RWPE1 (cell line): ENCODE results near the gene PRND.
"Not testable (repeated sequence)": the region's sequence is repeated elsewhere in the genome, so short reads cannot be mapped to it uniquely, and the experiment has no call there.

Experiments
- CTCF ChIA-PET: fragments of 350-600 bp; sonication (Branson Sonifier 250); formaldehyde crosslinking; extraction: SDS; loops from one replicate; lab custom pipeline; 2021; lab: Yijun Ruan, JAX
- POLR2A ChIA-PET: fragments of 400-600 bp; formaldehyde crosslinking; extraction: SDS; loops from one replicate; lab custom pipeline; 2020; ENCODE audit warnings: antibody characterized with exemption; ENCODE audit not compliant: low non-redundant PET; lab: Yijun Ruan, JAX
- DNase-seq: peaks from one replicate; pipeline ENCODE4 v3.0.0; 2012; ENCODE audit warnings: low spot score
- H3K27ac ChIP-seq: fragments of 450-650 bp; 2 replicates; pipeline ENCODE4 v1.5.1; 2017
- CTCF ChIP-seq: fragments of 450-650 bp; conservative IDR thresholded peaks from 2 replicates; pipeline ENCODE4 v1.5.1; 2017; ENCODE audit warnings: low read depth, mild to moderate bottlenecking

PRND gene

DNA sequence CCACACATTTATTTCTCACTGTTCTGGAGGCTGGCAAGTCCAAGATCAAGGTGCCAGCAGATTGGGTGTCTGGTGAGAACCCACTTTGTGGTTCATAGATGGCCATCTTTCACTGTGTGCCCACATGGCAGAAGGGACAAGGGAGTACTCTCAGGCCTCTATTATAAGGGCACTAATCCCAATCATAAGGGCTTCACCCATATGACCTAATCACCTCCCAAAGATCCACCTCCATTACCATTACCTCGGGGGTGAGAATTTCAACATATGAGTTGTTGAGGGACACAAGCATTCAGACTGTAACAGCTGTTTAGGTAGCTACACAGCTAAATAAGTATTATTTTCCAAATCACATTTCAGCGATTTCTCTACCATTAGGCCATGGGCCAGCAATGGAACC, 2.5 kb upstream of the PRND start:
- ChIA-PET POLR2A (no interaction called here), CTCF (interaction anchor here (2.0 kb wide), 1 partner anchor 106 kb away, joined by 13 read pairs; no protein-coding TSS in a partner anchor)
- no peak for DNase-seq
- no peak overlapping the region for H3K27ac ChIP-seq
- no peak for TF ChIP-seq CTCF

- POLR2A ChIA-PET: interaction anchor here (0.7 kb wide), 1 partner anchor 1300 kb away, joined by 3 read pairs; no protein-coding TSS in a partner anchor
- CTCF ChIA-PET: interaction anchor here (0.6 to 2.0 kb wide), 8 partner anchors 17 to 513 kb away, joined by 3 to 13 read pairs (median 6); no protein-coding TSS in a partner anchor
- DNase-seq: peak; percentile 87
- H3K27ac ChIP-seq: no peak overlapping the region
- peak; percentile 85 for TF ChIP-seq CTCF
Measured at GRCh38 chr20:4720041-4720976, 1.4 kb upstream of the PRND start.

- no peak for DNase-seq
- no peak overlapping the region for H3K27ac ChIP-seq
- TF ChIP-seq CTCF: no peak
- ChIA-PET CTCF (interaction anchor here (0.6 to 2.0 kb wide), 6 partner anchors 18 to 119 kb away, joined by 3 to 13 read pairs (median 6); no protein-coding TSS in a partner anchor), POLR2A (interaction anchor here (0.7 kb wide), 1 partner anchor 1300 kb away, joined by 3 read pairs; no protein-coding TSS in a partner anchor)
Measured at GRCh38 chr20:4720977-4721349, 746 bp upstream of the PRND start.

DNA sequence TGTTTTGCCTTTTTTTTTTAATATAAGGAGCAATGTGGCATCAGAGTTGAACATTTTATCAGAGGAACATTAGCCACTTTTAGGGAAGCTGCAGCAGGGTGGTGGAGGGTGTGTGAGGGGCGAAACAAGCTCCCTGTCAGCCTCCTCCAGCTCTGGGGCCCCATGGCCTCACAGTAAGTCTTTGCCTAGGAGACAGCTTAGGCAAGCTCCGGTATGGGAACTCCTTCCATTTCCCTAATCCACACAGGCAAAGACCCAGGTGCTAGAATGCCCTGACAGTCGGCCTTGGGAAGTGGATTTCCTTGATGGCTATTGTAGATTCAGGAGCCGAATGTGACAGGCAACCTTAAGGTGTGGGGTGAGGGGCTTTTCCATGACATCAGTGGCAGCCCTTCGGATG, 862 bp downstream of the PRND start:
- TF ChIP-seq CTCF: no peak
- no peak for DNase-seq
- ChIA-PET CTCF (interaction anchor here (0.6 to 1.1 kb wide), 4 partner anchors 109 to 614 kb away, joined by 3 to 5 read pairs (median 4); no protein-coding TSS in a partner anchor), POLR2A (no interaction called here)
- no peak overlapping the region for H3K27ac ChIP-seq

DNA sequence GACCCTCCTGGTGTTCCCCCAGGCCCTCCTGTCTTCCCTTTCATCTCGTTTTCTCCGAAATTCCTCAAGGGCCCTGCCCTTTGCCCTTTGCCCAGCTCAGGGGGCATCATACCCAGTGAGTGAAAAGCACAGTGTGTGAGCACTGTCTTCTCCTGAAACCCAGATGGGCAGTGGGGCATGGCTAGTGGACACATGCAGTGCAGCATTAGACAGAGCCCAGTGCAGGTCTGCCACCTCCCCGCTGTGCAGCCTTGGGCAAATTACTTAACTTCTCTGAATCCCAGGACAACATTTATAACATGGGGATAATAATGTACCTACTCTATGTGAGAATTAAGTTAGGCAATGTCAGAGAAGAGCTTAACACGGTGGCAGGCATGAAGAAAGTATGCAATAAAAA, 1.3 kb downstream of the PRND start:
- ChIA-PET POLR2A (no interaction called here), CTCF (interaction anchor here (0.6 to 1.1 kb wide), 2 partner anchors 109 to 221 kb away, joined by 3 to 5 read pairs; no protein-coding TSS in a partner anchor)
- no peak for DNase-seq
- H3K27ac ChIP-seq: no peak overlapping the region
- no peak for TF ChIP-seq CTCF

DNA sequence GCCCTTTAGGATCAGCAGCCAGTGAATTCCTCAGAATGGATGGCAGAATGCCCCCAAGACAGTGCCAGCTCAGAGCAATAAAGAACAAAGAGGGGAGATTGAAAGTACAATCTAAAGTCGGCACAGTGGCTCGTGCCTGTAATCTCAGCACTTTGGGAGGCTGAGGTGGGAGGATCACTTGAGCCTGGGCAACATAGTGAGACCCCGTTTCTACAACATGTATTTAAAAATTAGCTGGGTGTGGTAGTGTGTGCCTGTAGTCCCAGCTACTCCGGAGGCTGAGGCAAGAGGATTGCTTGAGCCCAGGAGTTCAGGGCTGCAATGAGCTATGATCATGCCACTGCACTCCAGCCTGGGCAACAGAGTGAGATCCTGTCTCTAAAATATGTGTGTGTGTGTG, 1.8 kb downstream of the PRND start:
- H3K27ac ChIP-seq, POLR2A ChIA-PET, DNase-seq: not testable (repeated sequence)
- CTCF ChIA-PET: interaction anchor here (0.6 kb wide), 1 partner anchor 221 kb away, joined by 3 read pairs; no protein-coding TSS in a partner anchor
